ENCODE results near the gene CXCL17. TPM values are rescaled to one million over a fixed set of nuclear protein-coding genes. Genes with fewer than 3 reads are reported as not detected.
"Not testable (repeated sequence)": the region's sequence is repeated elsewhere in the genome, so short reads cannot be mapped to it uniquely, and the experiment has no call there.

The CXCL17 gene
- total RNA-seq, 1 donor from 2014 or later, result 150 TPM

DNA sequence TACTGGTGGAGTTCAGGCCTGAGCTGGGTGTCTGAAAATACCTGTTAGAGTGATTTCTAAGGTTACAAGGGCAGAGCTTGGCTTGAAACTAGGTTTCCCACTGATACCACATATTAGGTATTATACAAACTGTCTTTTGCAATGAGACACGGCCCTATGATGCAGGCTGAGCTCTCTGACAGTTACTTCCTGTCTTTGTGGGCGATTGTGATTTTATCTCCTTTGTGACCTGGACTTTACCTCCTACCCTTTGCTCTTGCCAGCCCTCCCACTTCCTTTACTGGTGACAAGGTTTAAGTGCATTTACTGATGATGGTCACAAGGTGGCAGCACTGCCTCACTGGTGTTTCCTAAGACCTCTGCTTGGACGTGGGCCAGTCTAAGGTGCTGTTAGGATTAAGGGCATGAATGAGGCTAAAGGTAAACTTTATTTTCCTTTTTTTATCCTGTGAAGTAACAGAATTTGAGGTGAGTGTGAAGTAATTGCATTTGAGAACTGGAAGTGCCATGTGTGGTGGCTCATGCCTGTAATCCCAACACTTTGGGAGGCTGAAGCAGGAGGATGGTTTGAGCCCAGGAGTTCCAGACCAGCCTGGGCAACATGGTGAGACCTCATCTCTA lies 7.7 kb upstream of the CXCL17 start:
- peaks cover 13% of the 10 kb centered on the region for H3K4me1 ChIP-seq
- H3K4me3 ChIP-seq, result no peak overlapping the region
- TF ChIP-seq, protein P1, sequence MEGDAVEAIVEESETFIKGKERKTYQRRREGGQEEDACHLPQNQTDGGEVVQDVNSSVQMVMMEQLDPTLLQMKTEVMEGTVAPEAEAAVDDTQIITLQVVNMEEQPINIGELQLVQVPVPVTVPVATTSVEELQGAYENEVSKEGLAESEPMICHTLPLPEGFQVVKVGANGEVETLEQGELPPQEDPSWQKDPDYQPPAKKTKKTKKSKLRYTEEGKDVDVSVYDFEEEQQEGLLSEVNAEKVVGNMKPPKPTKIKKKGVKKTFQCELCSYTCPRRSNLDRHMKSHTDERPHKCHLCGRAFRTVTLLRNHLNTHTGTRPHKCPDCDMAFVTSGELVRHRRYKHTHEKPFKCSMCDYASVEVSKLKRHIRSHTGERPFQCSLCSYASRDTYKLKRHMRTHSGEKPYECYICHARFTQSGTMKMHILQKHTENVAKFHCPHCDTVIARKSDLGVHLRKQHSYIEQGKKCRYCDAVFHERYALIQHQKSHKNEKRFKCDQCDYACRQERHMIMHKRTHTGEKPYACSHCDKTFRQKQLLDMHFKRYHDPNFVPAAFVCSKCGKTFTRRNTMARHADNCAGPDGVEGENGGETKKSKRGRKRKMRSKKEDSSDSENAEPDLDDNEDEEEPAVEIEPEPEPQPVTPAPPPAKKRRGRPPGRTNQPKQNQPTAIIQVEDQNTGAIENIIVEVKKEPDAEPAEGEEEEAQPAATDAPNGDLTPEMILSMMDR (IDR thresholded peaks at IDR 0.05), result peak; percentile 87
- H3K27me3 ChIP-seq, result no peaks in the 10 kb centered on the region
- H3K36me3 ChIP-seq, result no peaks in the 10 kb centered on the region
- DNase-seq (peak; percentile 75), ATAC-seq (peak; percentile 99)
- peak overlapping the region; percentile 9 for H3K27ac ChIP-seq
- H3K9me3 ChIP-seq, result no peaks in the 10 kb centered on the region
- intact Hi-C loops (cut with DNase I), result loop anchor here (5.0 kb wide), 1 partner anchor 77 kb away; the partner anchor contains the start of gene CEACAM1

DNA sequence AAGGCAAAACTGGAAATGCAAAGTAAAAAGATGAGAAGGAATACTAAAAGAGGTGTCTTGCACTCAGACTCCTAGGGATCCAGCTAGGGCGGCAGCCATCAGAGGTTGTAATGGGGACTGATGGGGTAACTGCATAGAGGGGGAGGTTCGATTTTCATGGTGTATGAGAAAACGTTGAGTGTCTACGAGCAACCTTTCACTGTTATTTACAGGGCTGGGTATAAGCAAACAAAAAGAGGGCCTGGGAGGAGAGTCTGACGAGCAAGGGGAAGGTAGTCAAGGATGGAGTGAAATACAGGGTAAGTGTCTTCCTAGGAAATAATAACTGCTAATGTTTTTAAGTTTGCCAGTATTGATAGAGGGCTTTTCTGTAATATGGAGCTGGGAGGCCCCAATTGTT lies 5.6 kb upstream of the CXCL17 start:
- H3K27ac ChIP-seq; intact Hi-C loops (cut with DNase I): not testable (repeated sequence)

DNA sequence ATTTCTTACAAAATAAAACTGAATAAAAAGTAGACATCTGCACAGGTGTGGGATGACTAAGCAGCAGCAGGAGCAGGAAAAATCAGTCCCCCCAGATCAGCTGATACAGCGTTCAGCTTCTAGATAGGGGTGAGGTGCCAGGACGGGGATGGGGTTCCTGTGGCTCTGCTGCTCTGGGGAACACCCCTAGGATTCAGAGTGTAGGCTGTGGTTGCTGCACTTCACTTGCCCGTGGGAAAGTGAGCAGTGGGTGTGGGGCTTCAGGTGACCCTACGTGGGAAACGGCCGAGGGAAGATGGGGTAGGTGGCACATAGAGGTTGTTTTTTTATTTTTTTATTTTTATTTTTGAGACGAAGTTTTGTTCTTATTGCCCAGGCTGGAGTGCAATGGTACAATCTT lies 3.2 kb upstream of the CXCL17 start:
- Histone ChIP-seq H3K27ac (no peak overlapping the region), H3K9me3 (no peaks in the 10 kb centered on the region), H3K4me3 (no peak overlapping the region), H3K4me1 (peaks cover 11% of the 10 kb centered on the region), H3K36me3 (no peaks in the 10 kb centered on the region), H3K27me3 (no peaks in the 10 kb centered on the region)
- intact Hi-C loops (cut with DNase I), result no loop called here
- ATAC-seq (no peak), DNase-seq (no peak)
- TF ChIP-seq, protein P1 (IDR thresholded peaks at IDR 0.05), result no peak

More for the DNA sequence above, 5.6 kb upstream of the CXCL17 start:
- not testable (repeated sequence) for H3K4me3 ChIP-seq, H3K36me3 ChIP-seq, ATAC-seq, H3K27me3 ChIP-seq, DNase-seq, H3K4me1 ChIP-seq, H3K9me3 ChIP-seq

DNA sequence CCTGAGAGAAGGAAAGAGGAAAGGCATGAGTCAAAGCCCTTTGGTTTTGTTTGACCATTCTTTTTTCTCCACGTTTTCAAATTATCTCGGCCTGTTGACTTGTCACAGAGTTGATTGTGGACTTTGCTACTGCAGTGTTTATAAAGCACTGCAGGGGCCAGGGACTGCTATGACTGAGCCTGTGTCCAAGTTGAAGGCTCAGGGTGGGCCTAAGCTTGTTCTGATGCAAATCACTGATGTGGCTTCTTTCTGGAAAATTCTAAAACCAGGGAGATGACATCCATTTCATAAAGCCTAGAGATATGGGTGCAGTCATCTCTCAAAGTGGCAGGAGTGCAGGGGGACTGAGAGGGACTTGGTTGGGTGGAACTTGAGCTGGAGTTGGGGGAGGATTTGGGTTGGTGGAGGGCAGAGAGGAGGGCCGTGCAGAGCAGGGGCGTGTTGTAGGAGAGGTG lies 1.2 kb upstream of the CXCL17 start:
- H3K36me3 ChIP-seq, result no peaks in the 10 kb centered on the region
- intact Hi-C loops (cut with DNase I), result no loop called here
- no peak overlapping the region for H3K4me3 ChIP-seq
- peaks cover 11% of the 10 kb centered on the region for H3K4me1 ChIP-seq
- peak overlapping the region; percentile 42 for H3K27ac ChIP-seq
- H3K9me3 ChIP-seq, result no peaks in the 10 kb centered on the region
- DNase-seq (no peak), ATAC-seq (no peak)
- TF ChIP-seq, protein P1 (IDR thresholded peaks at IDR 0.05), result no peak
- H3K27me3 ChIP-seq, result no peaks in the 10 kb centered on the region

DNA sequence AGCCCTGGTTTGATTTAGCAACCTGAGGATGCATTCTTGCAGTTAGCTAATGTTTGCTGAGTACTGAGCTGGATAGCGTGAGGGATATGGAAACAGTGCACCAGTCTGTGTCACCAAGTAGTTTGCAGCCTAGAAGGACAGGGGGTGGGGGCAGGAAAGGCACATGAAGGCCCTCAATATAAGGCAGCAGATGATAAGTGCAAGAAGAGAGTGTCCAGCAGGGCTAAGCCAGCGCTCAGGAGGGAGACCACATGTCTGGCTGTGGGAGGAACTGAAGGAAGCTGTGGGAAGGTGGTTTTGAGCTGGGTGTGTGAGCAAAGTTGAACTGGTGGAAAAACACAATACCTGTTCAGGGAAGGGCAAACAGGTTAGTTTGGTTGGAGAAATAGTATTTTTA lies 1.7 kb downstream of the CXCL17 start:
- ATAC-seq, result peak; percentile 69
- no peak for DNase-seq
- TF ChIP-seq, protein P1 (IDR thresholded peaks at IDR 0.05), result no peak
- intact Hi-C loops (cut with DNase I), result no loop called here
- H3K27me3 ChIP-seq, result no peaks in the 10 kb centered on the region
- H3K27ac ChIP-seq, result peak overlapping the region; percentile 74
- H3K4me3 ChIP-seq, result peak overlapping the region; percentile 43
- peaks cover 18% of the 10 kb centered on the region for H3K4me1 ChIP-seq
- no peaks in the 10 kb centered on the region for H3K9me3 ChIP-seq
- H3K36me3 ChIP-seq, result no peaks in the 10 kb centered on the region

DNA sequence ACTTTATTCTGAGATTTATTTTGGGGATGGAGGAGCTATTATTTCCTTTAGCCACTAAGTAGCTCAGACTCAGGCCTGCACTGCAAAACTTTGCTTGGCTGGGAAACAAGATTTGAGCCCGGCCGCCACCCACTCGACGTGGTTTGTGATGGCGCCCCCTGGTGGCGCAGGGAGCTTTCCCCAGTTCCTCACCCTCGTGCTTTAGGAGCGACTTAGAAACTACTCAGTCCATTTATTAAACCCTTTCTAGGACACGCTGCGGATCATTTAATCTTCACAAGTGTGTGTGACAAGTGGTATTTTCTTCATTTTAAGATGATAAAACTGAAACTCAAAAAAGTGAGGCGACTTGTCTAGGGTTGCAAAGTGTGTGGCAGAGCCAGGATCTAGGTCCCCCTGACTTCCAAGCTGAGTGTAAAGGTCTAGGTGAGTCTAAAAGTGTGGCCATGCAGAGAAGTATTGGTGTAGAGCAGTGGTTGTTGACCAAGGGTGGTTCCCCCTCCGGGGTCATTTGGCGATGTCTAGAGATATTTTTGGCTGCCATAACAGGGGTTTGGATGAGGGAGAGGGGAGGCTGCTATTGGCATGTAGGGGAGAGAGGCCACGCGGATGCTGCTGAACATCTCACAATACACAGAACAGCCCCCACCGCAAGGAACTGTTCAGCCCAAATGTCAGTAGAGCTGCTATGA lies 2.2 kb downstream of the CXCL17 start:
- intact Hi-C loops (cut with DNase I), result no loop called here
- TF ChIP-seq, protein P1 (IDR thresholded peaks at IDR 0.05), result peak; percentile 98
- Histone ChIP-seq H3K27ac (peak overlapping the region; percentile 74), H3K27me3 (no peaks in the 10 kb centered on the region), H3K4me3 (peak overlapping the region; percentile 43), H3K9me3 (no peaks in the 10 kb centered on the region), H3K36me3 (no peaks in the 10 kb centered on the region), H3K4me1 (peaks cover 19% of the 10 kb centered on the region)
- ATAC-seq (peak; percentile 73), DNase-seq (peak; percentile 91)
